GM12874 (cell line): ENCODE results near the gene WASF3.

Experiments
- TF ChIP-seq, protein P1 (sequence below): IDR thresholded peaks from 2 replicates; pipeline ENCODE4 v1.5.1; 2011; ENCODE audit warnings: low read depth, mild to moderate bottlenecking, control low read depth, low read length, moderate library complexity; ENCODE audit not compliant: insufficient read depth

Gene WASF3

DNA sequence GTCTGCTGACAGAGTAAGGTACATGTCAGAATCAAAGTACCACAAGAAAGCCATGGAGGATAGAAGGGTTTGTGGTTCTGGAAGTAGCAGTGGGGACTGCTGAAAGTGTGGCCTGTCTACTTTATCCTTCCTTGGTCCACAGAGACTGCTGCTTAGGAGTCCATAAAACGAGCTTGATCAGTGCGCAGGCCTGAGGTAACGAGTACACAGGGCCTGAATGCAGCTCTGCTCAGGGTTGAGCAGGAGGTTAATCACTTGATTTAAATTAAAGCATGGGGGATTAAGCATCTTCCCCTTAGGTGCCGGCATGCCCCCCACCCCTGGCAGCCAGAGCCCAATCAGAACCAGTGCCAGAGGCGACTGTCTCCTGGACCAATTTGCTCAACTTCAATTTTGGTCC, 34.9 kb upstream of the WASF3 start:
- TF ChIP-seq, protein P1, sequence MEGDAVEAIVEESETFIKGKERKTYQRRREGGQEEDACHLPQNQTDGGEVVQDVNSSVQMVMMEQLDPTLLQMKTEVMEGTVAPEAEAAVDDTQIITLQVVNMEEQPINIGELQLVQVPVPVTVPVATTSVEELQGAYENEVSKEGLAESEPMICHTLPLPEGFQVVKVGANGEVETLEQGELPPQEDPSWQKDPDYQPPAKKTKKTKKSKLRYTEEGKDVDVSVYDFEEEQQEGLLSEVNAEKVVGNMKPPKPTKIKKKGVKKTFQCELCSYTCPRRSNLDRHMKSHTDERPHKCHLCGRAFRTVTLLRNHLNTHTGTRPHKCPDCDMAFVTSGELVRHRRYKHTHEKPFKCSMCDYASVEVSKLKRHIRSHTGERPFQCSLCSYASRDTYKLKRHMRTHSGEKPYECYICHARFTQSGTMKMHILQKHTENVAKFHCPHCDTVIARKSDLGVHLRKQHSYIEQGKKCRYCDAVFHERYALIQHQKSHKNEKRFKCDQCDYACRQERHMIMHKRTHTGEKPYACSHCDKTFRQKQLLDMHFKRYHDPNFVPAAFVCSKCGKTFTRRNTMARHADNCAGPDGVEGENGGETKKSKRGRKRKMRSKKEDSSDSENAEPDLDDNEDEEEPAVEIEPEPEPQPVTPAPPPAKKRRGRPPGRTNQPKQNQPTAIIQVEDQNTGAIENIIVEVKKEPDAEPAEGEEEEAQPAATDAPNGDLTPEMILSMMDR = no peak

DNA sequence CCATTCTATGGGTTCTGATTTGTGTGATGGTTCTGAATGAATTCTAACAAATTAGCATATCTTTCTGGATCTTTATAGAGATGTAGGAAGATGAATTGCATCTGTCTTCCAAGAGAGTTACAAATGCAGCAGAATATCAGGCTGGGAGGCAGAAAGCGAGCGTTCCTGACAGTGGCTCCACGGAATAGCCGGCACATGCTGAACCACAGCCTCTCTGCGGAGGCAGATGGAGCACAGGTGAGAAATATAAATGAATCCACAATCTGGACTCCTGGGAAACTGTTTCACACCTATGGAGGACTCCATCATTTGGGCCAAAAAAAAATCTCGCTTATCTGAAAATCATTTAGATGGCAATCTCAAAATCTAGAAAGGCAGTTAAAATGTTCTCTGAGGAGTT, 34.5 kb upstream of the WASF3 start:
- TF ChIP-seq, protein P1 = no peak

DNA sequence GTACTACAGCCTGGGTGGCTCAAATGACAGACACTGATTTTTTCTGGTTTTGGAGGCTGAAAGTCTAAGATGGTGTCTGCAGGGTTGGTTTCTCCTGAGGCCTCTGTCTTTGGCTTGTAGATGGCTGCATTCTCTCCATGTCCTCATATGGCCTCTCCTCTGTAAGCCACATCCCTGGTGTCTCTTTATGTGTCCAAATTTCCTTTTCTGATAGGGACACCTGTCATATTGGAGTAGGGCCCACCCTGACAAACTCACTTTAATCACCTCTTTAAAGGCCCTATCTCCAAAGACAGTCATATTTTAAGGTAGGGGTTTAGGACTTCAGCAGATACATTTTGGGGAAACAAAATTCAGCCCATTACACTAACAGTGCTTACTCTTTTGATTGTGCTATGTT, 32.0 kb upstream of the WASF3 start:
- TF ChIP-seq, protein P1 = no peak

DNA sequence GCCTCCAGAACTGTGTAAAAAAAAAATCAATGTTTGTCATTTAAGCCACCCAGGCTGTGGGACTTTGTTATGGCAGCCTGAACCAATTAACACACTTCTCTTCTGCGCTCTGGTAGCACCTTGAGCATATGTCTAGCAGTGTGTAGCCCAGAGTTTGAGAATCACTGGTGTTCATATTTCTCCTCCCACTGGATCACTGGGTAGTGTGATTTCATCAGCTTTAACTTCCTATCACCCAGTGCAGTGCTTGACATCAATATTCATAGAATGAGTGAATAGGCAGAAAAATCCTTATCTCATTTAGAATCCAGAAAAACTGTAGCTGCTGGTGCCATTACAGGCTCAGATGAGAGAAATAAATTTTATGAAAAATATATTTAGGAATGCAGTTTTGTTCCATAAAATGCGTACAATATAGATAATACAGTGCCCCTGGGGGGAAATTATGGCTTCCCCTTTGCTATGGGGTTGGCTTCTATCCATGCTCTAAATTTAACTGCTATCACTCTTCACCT, 30.7 kb upstream of the WASF3 start:
- TF ChIP-seq, protein P1 = no peak

DNA sequence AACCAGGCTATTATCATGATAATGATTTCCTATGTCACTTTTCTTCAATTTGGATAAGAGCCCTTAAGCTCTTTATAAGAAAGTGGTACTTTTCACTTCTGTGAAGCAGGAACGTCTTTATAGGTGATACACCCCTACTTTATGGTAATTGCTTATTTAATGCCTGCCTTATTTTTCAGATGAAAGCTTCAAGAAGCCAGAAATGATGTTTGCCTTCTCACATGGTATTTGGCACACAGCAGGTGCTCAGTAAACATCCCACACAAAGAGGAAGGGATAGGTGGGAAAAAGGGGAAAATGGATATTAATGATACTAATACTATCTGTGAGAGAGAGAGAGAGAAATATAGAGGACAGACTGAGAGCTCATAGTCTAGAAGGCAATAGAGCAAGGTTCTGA, 29.0 kb upstream of the WASF3 start:
- TF ChIP-seq, protein P1 = no peak

DNA sequence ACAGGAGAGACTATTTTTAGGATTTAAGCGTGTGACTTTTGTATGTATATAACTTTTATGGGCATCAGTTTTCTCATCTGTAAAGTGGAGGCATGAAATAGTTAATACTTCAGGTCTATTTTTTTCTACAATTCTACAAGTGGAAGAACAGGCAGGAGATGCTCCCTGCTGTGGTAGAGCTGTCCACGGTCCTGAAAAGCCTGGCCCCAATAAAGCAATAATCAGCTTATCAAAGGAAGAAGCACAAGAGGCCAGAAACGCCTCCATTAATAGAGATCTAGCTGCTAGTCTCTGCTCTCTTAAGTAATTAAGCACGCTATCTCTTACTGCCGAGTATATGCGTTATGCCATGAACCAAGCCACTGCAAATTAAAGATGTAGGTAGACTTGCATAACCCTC, 28.0 kb upstream of the WASF3 start:
- TF ChIP-seq, protein P1 = no peak

DNA sequence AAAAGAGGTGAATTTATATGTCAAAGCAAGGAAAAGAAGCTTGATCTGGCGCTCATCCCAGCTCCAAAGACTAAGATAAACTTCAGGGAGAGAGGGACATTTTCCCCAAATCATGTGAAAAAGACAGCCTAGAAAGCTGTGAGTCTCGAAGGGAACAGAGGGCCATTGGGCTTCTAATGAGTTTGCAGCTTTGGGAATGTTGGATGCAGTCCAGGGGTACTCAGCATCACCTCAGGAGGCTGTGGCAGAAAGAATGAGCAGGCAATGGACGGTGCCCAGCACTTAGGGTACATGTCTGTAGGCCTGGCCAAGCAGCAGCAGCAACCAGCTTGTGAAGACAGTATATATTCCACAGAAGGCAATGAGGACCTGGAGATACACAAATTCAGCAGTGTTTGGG, 25.7 kb upstream of the WASF3 start:
- TF ChIP-seq, protein P1 = no peak

DNA sequence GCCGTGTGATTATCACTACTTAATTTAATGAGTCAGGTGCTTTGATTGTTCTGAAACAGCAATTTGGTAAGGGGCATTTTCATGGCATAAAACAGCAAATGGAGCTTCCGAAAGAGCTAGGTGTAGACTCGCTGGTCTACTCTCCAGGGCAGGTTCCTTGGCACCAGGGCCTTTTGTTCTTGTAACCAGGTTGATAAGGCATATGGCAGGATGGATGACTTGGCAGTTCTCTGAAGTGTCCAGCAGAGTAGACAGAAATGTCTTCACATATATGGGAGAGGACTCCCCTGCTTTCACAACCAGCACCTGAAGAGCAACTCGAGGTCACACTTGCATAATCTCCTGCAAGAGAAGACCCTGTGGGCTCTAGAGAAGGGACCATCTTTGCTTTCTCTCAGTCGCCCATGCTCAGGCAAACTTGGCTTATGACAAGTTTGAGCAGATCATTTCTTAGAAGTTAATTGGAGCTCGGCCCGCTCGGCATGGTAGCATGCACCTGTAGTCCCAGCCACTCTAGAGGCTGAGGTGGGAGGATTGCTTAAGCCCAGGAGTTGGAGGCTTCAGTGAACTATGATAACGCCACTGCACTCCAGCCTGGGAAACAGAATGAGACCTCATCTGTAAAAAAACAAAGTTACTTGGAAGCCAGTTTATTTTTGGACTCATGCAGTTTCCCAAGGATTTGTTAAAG, 23.3 kb upstream of the WASF3 start:
- TF ChIP-seq, protein P1 = no peak
